NB4 (cell line): ENCODE data around the gene ARHGAP27.

ENCODE experiments used
- MYC ChIP-seq: IDR thresholded peaks from 2 replicates; pipeline ENCODE4 v1.6.1; 2011; ENCODE audit warnings: low read depth, low read length
- POLR2A ChIP-seq: IDR thresholded peaks from 2 replicates; pipeline ENCODE4 v1.6.1; 2011; ENCODE audit warnings: mild to moderate bottlenecking; ENCODE audit not compliant: insufficient read length; ENCODE audit errors: extremely low read depth
- TF ChIP-seq, protein P1 (sequence below): IDR thresholded peaks from one replicate; pipeline ENCODE4 v1.5.1; 2012; ENCODE audit warnings: low read depth, low read length
- TF ChIP-seq, protein P2 (sequence below): IDR thresholded peaks from 2 replicates; pipeline ENCODE4 v1.6.1; 2011; ENCODE audit warnings: low read depth, low read length

DNA sequence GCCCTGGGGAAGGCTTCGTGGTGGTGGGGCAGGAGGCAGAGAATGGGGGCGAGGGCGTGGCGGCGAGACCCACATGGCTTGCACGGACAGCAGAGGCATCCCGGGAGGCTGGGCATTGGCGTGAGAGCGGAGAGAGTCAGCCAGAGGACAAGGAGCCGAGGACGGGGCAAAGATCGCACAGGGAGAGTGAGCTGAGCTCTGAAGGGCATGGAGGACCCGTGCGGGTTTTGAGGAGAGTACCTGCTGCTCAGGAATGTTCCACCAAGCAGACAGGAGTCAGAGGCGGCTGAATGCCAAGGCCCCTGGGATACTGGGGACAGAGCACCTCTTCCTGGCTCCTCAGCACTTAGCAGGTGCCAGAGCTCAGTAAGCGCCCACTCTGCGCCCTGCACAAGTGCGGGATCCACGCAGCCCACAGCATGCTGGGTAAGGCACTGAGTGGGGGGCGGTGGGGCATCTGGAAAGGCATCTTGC lies 47.8 kb downstream of the ARHGAP27 start:
- TF ChIP-seq, protein P1, sequence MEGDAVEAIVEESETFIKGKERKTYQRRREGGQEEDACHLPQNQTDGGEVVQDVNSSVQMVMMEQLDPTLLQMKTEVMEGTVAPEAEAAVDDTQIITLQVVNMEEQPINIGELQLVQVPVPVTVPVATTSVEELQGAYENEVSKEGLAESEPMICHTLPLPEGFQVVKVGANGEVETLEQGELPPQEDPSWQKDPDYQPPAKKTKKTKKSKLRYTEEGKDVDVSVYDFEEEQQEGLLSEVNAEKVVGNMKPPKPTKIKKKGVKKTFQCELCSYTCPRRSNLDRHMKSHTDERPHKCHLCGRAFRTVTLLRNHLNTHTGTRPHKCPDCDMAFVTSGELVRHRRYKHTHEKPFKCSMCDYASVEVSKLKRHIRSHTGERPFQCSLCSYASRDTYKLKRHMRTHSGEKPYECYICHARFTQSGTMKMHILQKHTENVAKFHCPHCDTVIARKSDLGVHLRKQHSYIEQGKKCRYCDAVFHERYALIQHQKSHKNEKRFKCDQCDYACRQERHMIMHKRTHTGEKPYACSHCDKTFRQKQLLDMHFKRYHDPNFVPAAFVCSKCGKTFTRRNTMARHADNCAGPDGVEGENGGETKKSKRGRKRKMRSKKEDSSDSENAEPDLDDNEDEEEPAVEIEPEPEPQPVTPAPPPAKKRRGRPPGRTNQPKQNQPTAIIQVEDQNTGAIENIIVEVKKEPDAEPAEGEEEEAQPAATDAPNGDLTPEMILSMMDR: no peak
- no peak for TF ChIP-seq POLR2A
- TF ChIP-seq, protein P2, sequence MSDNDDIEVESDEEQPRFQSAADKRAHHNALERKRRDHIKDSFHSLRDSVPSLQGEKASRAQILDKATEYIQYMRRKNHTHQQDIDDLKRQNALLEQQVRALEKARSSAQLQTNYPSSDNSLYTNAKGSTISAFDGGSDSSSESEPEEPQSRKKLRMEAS: no peak
- no peak for TF ChIP-seq MYC
